ENCODE results near the gene CYP2D6.

GRCh38 chr22:42138972-42139371, 8.4 kb upstream of the CYP2D6 start:
- no peak for TF ChIP-seq CTCF (IDR thresholded peaks at IDR 0.05)
- no peak for TF ChIP-seq POLR2A (IDR thresholded peaks at IDR 0.05)

Data from uterus (tissue), 2 donors.